ENCODE results near the gene ERAL1. TPM values are rescaled to one million over a fixed set of nuclear protein-coding genes. Genes with fewer than 3 reads are reported as not detected.

Gene ERAL1
- total and polyA plus RNA-seq, 2 of the 13 experiments (the other 11 are each of a cell fraction or from before 2014, with no cell fraction given): 46.9 to 72.2 TPM

- TF ChIP-seq ZNF770 (CRISPR knock-in tag; IDR thresholded peaks at IDR 0.05): peak; percentile 98
- TF ChIP-seq MYPOP (CRISPR knock-in tag; IDR thresholded peaks at IDR 0.05): peak; percentile 61
- TF ChIP-seq NR2F1 (CRISPR knock-in tag; IDR thresholded peaks at IDR 0.05): no peak
- TF ChIP-seq MTA1 (CRISPR knock-in tag; IDR thresholded peaks at IDR 0.05; ENCODE audit: borderline replicate concordance): peak; percentile 91
- TF ChIP-seq ZNF207 (IDR thresholded peaks at IDR 0.05; ENCODE audit: borderline replicate concordance): no peak
- peak; percentile 75; the same call in 1 of the 2 replicates for TF ChIP-seq ARNTL (CRISPR knock-in tag; IDR thresholded peaks at IDR 0.05)
- no peak for TF ChIP-seq BATF2 (CRISPR knock-in tag; IDR thresholded peaks at IDR 0.05)
- no peak; the same call in 1 of the 2 replicates for TF ChIP-seq AFF4 (CRISPR knock-in tag; IDR thresholded peaks at IDR 0.05)
- peak; percentile 59 for TF ChIP-seq ZNF766 (CRISPR knock-in tag; IDR thresholded peaks at IDR 0.05; ENCODE audit: borderline replicate concordance)
- TF ChIP-seq ZNF20 (CRISPR knock-in tag; IDR thresholded peaks at IDR 0.05): no peak
- no peak for TF ChIP-seq FLYWCH1 (CRISPR knock-in tag; IDR thresholded peaks at IDR 0.05)
- TF ChIP-seq ZBTB10 (CRISPR knock-in tag; IDR thresholded peaks at IDR 0.05; ENCODE audit: borderline replicate concordance): 0 out of 2 replicates have a peak, but pooled peaks have one; percentile 14
- TF ChIP-seq ZNF44 (CRISPR knock-in tag; IDR thresholded peaks at IDR 0.05): no peak
- peak; percentile 73 for TF ChIP-seq FOSL2 (CRISPR knock-in tag; IDR thresholded peaks at IDR 0.05)
- TF ChIP-seq ZNF12 (CRISPR knock-in tag; IDR thresholded peaks at IDR 0.05): peak; percentile 64; the same call in 1 of the 2 replicates
- no peak for TF ChIP-seq RFX3 (CRISPR knock-in tag; IDR thresholded peaks at IDR 0.05)
- peak; percentile 91 for TF ChIP-seq SKI (IDR thresholded peaks at IDR 0.05; ENCODE audit: partially characterized antibody)
- TF ChIP-seq KDM5B (CRISPR knock-in tag; IDR thresholded peaks at IDR 0.05; ENCODE audit: borderline replicate concordance): peak; percentile 61; the same call in 1 of the 2 replicates
These were observed 48.2 kb downstream of the ERAL1 start, which contains the start of gene DHRS13 (continued) for GRCh38 chr17:28902819-28903545.

Data from HepG2 (cell line).